ENCODE data around the gene GGT1. TPM values are rescaled to one million over a fixed set of nuclear protein-coding genes. Genes with fewer than 3 reads are reported as not detected.
"Not testable (repeated sequence)": the region's sequence is repeated elsewhere in the genome, so short reads cannot be mapped to it uniquely, and the experiment has no call there.

GGT1 gene
- total RNA-seq, 1 donor from 2014 or later, result 7.3 TPM

- CTCF ChIA-PET; H3K27me3 Mint-ChIP-seq; H3K4me1 Mint-ChIP-seq; H3K9me3 Mint-ChIP-seq; H3K36me3 Mint-ChIP-seq (ENCODE audit: low read depth); H3K4me3 Mint-ChIP-seq; ATAC-seq (ENCODE audit: low read depth); POLR2A ChIA-PET; intact Hi-C loops (cut with micrococcal nuclease); H3K27ac Mint-ChIP-seq; DNase-seq: not testable (repeated sequence)
Observed at GRCh38 chr22:24667904-24668303, 64.9 kb downstream of the GGT1 start.

- H3K4me3 Mint-ChIP-seq; intact Hi-C loops (cut with micrococcal nuclease); H3K27ac Mint-ChIP-seq; DNase-seq; POLR2A ChIA-PET; H3K36me3 Mint-ChIP-seq (ENCODE audit: low read depth); ATAC-seq (ENCODE audit: low read depth); H3K27me3 Mint-ChIP-seq; H3K9me3 Mint-ChIP-seq; CTCF ChIA-PET; H3K4me1 Mint-ChIP-seq: not testable (repeated sequence)
Observed at GRCh38 chr22:24672532-24672931, 69.5 kb downstream of the GGT1 start.

Other genes with a start within 250 kb of the GGT1 start
- gene ADORA2A, start 175.6 kb upstream of the GGT1 start, total RNA-seq, result 35.7 and 35.8 TPM in 2 replicates
- 1.1 and 1.3 TPM in 2 replicates for gene UPB1, start 107.9 kb upstream of the GGT1 start, total RNA-seq
- 134 and 141 TPM in 2 replicates for gene GUCD1, start 48.1 kb upstream of the GGT1 start, total RNA-seq
- gene SNRPD3, start 47.2 kb upstream of the GGT1 start, total RNA-seq, result 96.5 and 98.6 TPM in 2 replicates
- 0.34 and 0.82 TPM in 2 replicates for gene LRRC75B, start 10.1 kb upstream of the GGT1 start, total RNA-seq
- gene PIWIL3, start 171.5 kb downstream of the GGT1 start, total RNA-seq, result not detected in 2 replicates
- 0.05 and 0.09 TPM in 2 replicates for gene SGSM1, start 203.0 kb downstream of the GGT1 start, total RNA-seq

Data from activated B cell treated with CpG ODN at 0.5 μM for 24 hours (primary cell).